WTC11 (cell line): ENCODE measurements around the gene GUCY2C. TPM values are rescaled to one million over a fixed set of nuclear protein-coding genes. Genes with fewer than 3 reads are reported as not detected.

Experiments used
- ATAC-seq: fragments of 200-7000 bp; cut with Tn5 transposase; 2 replicates; pipeline ENCODE4 v1.10.0; 2021; ENCODE audit warnings: mild to moderate bottlenecking, moderate library complexity
- CTCF ChIA-PET: fragments of 300-600 bp; sonication (Branson Sonifier 250); formaldehyde crosslinking; loops from one replicate; lab custom pipeline; 2021; ENCODE audit warnings: antibody characterized with exemption; lab: Charles Lee
- POLR2A ChIA-PET: fragments of 350-600 bp; sonication (Branson Sonifier 250); formaldehyde crosslinking; loops from one replicate; lab custom pipeline; 2021; ENCODE audit warnings: antibody characterized with exemption; lab: Charles Lee
- DNase-seq: peaks from one replicate; pipeline ENCODE4 v3.0.0; 2021; ENCODE audit warnings: low spot score
- H3K27ac Mint-ChIP-seq: 2 replicates; pipeline ENCODE4 v1.8.0; 2021; ENCODE audit warnings: mixed read lengths
- H3K27me3 Mint-ChIP-seq: 2 replicates; pipeline ENCODE4 v1.8.0; 2021; ENCODE audit warnings: low read depth, mild to moderate bottlenecking, moderate library complexity, mixed read lengths
- H3K36me3 Mint-ChIP-seq: 2 replicates; pipeline ENCODE4 v1.8.0; 2021; ENCODE audit warnings: mixed read lengths
- H3K4me1 Mint-ChIP-seq: 2 replicates; pipeline ENCODE4 v1.8.0; 2022; ENCODE audit warnings: mixed read lengths
- H3K4me3 Mint-ChIP-seq: 2 replicates; pipeline ENCODE4 v1.8.0; 2021; ENCODE audit warnings: mild to moderate bottlenecking, moderate library complexity, mixed read lengths
- H3K9me3 Mint-ChIP-seq: 2 replicates; pipeline ENCODE4 v1.8.0; 2021; ENCODE audit warnings: mixed read lengths
- AFF4 ChIP-seq: sonication (generic); formaldehyde crosslinking; IDR thresholded peaks from 2 replicates; pipeline ENCODE4 v1.8.1; 2023; ENCODE audit warnings: mild to moderate bottlenecking, missing genetic modification reagents, borderline replicate concordance
- CDX4 ChIP-seq: fragments of 250-450 bp; sonication (Bioruptor Pico); IDR thresholded peaks from 2 replicates; pipeline ENCODE4 v1.9.0; 2021; ENCODE audit warnings: moderate library complexity, mild to moderate bottlenecking, inconsistent platforms, borderline replicate concordance
- E2F4 ChIP-seq: sonication (generic); formaldehyde crosslinking; IDR thresholded peaks from 2 replicates; pipeline ENCODE4 v1.8.1; 2022; ENCODE audit warnings: low read depth, mild to moderate bottlenecking, moderate library complexity, missing genetic modification reagents, borderline replicate concordance
- ETV6 ChIP-seq: sonication (generic); formaldehyde crosslinking; IDR thresholded peaks from 2 replicates; pipeline ENCODE4 v1.8.1; 2022; ENCODE audit warnings: mild to moderate bottlenecking, missing genetic modification reagents
- GABPB1 ChIP-seq: sonication (generic); formaldehyde crosslinking; IDR thresholded peaks from 2 replicates; pipeline ENCODE4 v1.8.1; 2023; ENCODE audit warnings: mild to moderate bottlenecking, missing genetic modification reagents
- HMGXB4 ChIP-seq: sonication (generic); formaldehyde crosslinking; IDR thresholded peaks from 2 replicates; pipeline ENCODE4 v1.8.1; 2023; ENCODE audit warnings: mild to moderate bottlenecking, moderate library complexity, missing genetic modification reagents
- JUN ChIP-seq: sonication (generic); formaldehyde crosslinking; IDR thresholded peaks from 2 replicates; pipeline ENCODE4 v1.8.0; 2023; ENCODE audit warnings: mild to moderate bottlenecking, missing genetic modification reagents
- MAX ChIP-seq: sonication (generic); formaldehyde crosslinking; IDR thresholded peaks from 2 replicates; pipeline ENCODE4 v1.8.0; 2022; ENCODE audit warnings: mild to moderate bottlenecking, missing genetic modification reagents
- NR1H2 ChIP-seq: sonication (generic); formaldehyde crosslinking; IDR thresholded peaks from 2 replicates; pipeline ENCODE4 v1.9.0; 2021; ENCODE audit warnings: mild to moderate bottlenecking, moderate library complexity, missing genetic modification reagents
- NR2C2 ChIP-seq: sonication (generic); formaldehyde crosslinking; IDR thresholded peaks from 2 replicates; pipeline ENCODE4 v1.8.0; 2022; ENCODE audit warnings: mild to moderate bottlenecking, missing genetic modification reagents
- PRRX2 ChIP-seq: fragments of 250-450 bp; sonication (Bioruptor Pico); IDR thresholded peaks from 2 replicates; pipeline ENCODE4 v1.8.0; 2021; ENCODE audit warnings: mild to moderate bottlenecking
- SP1 ChIP-seq: sonication (generic); formaldehyde crosslinking; conservative IDR thresholded peaks from 2 replicates; pipeline ENCODE4 v1.8.1; 2022; ENCODE audit warnings: missing genetic modification reagents
- ZBTB43 ChIP-seq: sonication (generic); formaldehyde crosslinking; IDR thresholded peaks from 2 replicates; pipeline ENCODE4 v1.8.1; 2023; ENCODE audit warnings: mild to moderate bottlenecking, missing genetic modification reagents
- ZNF121 ChIP-seq: sonication (generic); formaldehyde crosslinking; IDR thresholded peaks from 2 replicates; pipeline ENCODE4 v1.8.0; 2023; ENCODE audit warnings: missing genetic modification reagents
- ZNF263 ChIP-seq: sonication (generic); formaldehyde crosslinking; IDR thresholded peaks from 2 replicates; pipeline ENCODE4 v1.8.1; 2022; ENCODE audit warnings: low read depth, mild to moderate bottlenecking, moderate library complexity, missing genetic modification reagents
- ZNF317 ChIP-seq: sonication (generic); formaldehyde crosslinking; IDR thresholded peaks from 2 replicates; pipeline ENCODE4 v1.8.1; 2023; ENCODE audit warnings: low read depth, mild to moderate bottlenecking, moderate library complexity, missing genetic modification reagents, borderline replicate concordance
- ZNF396 ChIP-seq: fragments of 250-450 bp; sonication (Bioruptor Pico); IDR thresholded peaks from 2 replicates; pipeline ENCODE4 v1.8.0; 2021; ENCODE audit warnings: mild to moderate bottlenecking, moderate library complexity, borderline replicate concordance
- ZNF416 ChIP-seq: fragments of 250-450 bp; sonication (Bioruptor Pico); IDR thresholded peaks from 2 replicates; pipeline ENCODE4 v1.9.0; 2021; ENCODE audit warnings: mild to moderate bottlenecking, inconsistent platforms
- ZNF423 ChIP-seq: fragments of 250-450 bp; sonication (Bioruptor Pico); IDR thresholded peaks from 2 replicates; pipeline ENCODE4 v2.1.2; 2022; ENCODE audit warnings: mild to moderate bottlenecking, moderate library complexity
- ZNF671 ChIP-seq: fragments of 250-450 bp; sonication (Bioruptor Pico); IDR thresholded peaks from 2 replicates; pipeline ENCODE4 v1.8.0; 2021; ENCODE audit warnings: mild to moderate bottlenecking
- total RNA-seq: library from RNA; stranded (reverse); gene quantifications from 3 replicates; pipeline ENCODE4 v1.2.3, GENCODE V29; 2021

The GUCY2C gene
- total RNA-seq, 1 experiment from 2014 or later, result 3.9 TPM

GRCh38 chr12:14651371-14651770, 45.0 kb downstream of the GUCY2C start (continued):
- no peak for TF ChIP-seq CDX4
- TF ChIP-seq, all 79 proteins: peak for 0

GRCh38 chr12:14650789-14651188, 45.6 kb downstream of the GUCY2C start:
- TF ChIP-seq SP1 (no peak), JUN (CRISPR knock-in tag) (no peak), ZBTB43 (CRISPR knock-in tag) (no peak), ETV6 (CRISPR knock-in tag) (no peak), MAX (CRISPR knock-in tag) (no peak), ZNF423 (no peak)
- ChIA-PET POLR2A (no interaction called here), CTCF (no interaction called here)
- Mint-ChIP-seq H3K36me3 (no peaks in the 10 kb centered on the region), H3K9me3 (no peaks in the 10 kb centered on the region), H3K27ac (no peak overlapping the region), H3K4me3 (no peak overlapping the region), H3K27me3 (no peaks in the 10 kb centered on the region; the same call in 1 of the 2 replicates), H3K4me1 (peaks cover 22% of the 10 kb centered on the region)
- DNase-seq, result no peak
- ATAC-seq, result no peak

- Mint-ChIP-seq H3K27me3 (no peaks in the 10 kb centered on the region; the same call in 1 of the 2 replicates), H3K4me1 (peaks cover 19% of the 10 kb centered on the region), H3K27ac (no peak overlapping the region), H3K9me3 (no peaks in the 10 kb centered on the region), H3K36me3 (no peaks in the 10 kb centered on the region), H3K4me3 (no peak overlapping the region)
- CTCF ChIA-PET, result interaction anchor here (1.9 kb wide), 1 partner anchor 10 kb away, joined by 5 read pairs; no protein-coding TSS in a partner anchor
- no peak for TF ChIP-seq NR1H2 (CRISPR knock-in tag)
- no peak for TF ChIP-seq E2F4
- TF ChIP-seq PRRX2 (CRISPR knock-in tag), result no peak
- no peak for TF ChIP-seq JUN (CRISPR knock-in tag)
- TF ChIP-seq HMGXB4, result no peak
- TF ChIP-seq GABPB1 (CRISPR knock-in tag), result no peak
- no peak for TF ChIP-seq NR2C2 (CRISPR knock-in tag)
- no peak for TF ChIP-seq ZNF671 (CRISPR knock-in tag)
- TF ChIP-seq AFF4 (CRISPR knock-in tag), result no peak
- no peak for TF ChIP-seq ZNF121
- no peak for TF ChIP-seq ZNF317
- no peak for TF ChIP-seq ZNF416 (CRISPR knock-in tag)
- no peak for TF ChIP-seq ZNF263 (CRISPR knock-in tag)
- TF ChIP-seq ZNF396 (CRISPR knock-in tag), result no peak
- POLR2A ChIA-PET, result interaction anchor here (0.8 kb wide), 1 partner anchor 51 kb away, joined by 3 read pairs; no protein-coding TSS in a partner anchor
- ATAC-seq, result no peak
- no peak for DNase-seq
These were observed 49.2 kb downstream of the GUCY2C start for GRCh38 chr12:14647028-14647750.
